AG09319 (cell line): ENCODE data around the gene TIAM2.

Experiments used
- DNase-seq: peaks from one replicate; pipeline ENCODE4 v3.0.0-alpha.2; 2010; ENCODE audit warnings: low read depth; ENCODE audit errors: extremely low read depth
- TF ChIP-seq, protein P1 (sequence below): IDR thresholded peaks from 2 replicates; pipeline ENCODE4 v1.5.1; 2011; ENCODE audit warnings: low read depth, mild to moderate bottlenecking, inconsistent platforms, low read length, moderate library complexity

Gene TIAM2

DNA sequence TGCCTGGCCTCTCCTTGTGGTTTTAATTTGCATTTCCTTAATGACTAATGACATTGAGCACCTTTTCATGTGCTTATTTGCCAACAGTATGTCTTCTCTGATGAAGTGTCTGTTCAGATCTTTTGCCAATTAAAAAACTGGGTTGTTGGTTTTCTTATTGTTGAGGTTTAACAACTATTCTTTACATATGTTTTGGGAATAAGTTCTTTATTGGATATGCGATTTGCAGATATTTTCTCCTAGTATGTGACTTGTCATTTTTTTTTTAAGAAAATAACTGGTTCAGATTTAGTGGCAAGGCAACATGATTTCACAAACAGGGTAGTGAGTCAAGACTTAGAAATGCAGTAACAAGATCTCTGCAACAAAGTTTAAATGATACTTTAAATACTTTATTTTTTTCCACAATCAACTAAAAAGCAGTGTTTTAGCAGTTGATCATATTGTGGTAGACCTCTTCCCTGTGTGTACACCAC is 67.8 kb downstream of the TIAM2 start:
- TF ChIP-seq, protein P1, sequence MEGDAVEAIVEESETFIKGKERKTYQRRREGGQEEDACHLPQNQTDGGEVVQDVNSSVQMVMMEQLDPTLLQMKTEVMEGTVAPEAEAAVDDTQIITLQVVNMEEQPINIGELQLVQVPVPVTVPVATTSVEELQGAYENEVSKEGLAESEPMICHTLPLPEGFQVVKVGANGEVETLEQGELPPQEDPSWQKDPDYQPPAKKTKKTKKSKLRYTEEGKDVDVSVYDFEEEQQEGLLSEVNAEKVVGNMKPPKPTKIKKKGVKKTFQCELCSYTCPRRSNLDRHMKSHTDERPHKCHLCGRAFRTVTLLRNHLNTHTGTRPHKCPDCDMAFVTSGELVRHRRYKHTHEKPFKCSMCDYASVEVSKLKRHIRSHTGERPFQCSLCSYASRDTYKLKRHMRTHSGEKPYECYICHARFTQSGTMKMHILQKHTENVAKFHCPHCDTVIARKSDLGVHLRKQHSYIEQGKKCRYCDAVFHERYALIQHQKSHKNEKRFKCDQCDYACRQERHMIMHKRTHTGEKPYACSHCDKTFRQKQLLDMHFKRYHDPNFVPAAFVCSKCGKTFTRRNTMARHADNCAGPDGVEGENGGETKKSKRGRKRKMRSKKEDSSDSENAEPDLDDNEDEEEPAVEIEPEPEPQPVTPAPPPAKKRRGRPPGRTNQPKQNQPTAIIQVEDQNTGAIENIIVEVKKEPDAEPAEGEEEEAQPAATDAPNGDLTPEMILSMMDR, result no peak
- peak; percentile 71 for DNase-seq

GRCh38 chr6:155064303-155064702 is 69.2 kb downstream of the TIAM2 start:
- DNase-seq, result no peak
- TF ChIP-seq, protein P1, result no peak

DNA sequence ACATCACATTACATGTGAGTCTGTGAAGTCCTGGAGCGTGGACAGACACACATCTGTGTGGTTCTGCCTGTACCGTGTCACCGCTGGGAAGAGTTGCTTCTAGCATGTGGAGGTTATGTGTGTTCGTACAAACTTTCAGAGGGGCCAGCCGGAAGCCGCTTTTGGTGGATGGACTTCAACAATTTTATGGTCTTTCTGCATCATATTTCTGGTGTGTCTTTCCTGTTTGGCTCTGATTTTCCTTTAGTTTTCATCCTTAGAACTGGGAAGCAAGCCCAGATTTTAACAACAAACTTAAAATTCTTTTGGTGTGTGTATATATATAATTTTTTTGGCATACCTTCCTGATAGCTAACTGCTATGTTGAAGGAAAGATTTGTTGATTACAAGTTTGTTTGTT is 71.2 kb downstream of the TIAM2 start:
- no peak for DNase-seq
- TF ChIP-seq, protein P1, result no peak

- DNase-seq, result no peak
- TF ChIP-seq, protein P1, result no peak
These were observed 72.0 kb downstream of the TIAM2 start for GRCh38 chr6:155066921-155067680.

DNA sequence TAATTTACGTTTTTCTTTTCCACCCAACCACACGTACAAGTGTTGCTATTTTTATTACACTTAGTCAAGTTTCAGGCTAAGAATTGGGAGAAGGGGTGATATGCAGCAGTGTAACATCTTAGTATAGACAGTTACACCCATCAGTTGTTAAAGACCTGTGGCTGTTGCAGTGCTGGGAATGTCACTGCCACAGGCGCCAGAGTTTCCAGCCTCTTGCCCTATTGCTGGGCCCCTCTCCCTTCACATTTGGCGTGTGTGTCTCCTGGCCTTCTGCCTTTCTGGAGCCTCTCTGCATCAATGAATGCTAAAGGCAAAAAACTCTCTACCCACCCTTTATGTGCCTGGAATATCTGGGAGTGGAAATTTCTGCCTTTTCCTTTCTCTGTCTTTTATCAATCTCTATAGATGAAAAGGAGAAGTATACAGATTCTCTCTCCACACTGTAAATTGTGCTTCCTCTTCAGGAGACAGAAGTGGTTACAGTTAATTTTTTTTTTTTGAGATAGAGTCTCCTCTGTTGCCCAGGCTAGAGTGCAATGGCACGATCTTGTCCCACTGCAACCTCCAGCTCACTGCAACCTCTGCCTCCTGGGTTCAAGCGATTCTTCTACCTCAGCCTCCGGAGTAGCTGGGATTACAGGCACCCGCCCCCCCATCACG is 73.0 kb downstream of the TIAM2 start:
- DNase-seq, result no peak
- TF ChIP-seq, protein P1, result no peak

DNA sequence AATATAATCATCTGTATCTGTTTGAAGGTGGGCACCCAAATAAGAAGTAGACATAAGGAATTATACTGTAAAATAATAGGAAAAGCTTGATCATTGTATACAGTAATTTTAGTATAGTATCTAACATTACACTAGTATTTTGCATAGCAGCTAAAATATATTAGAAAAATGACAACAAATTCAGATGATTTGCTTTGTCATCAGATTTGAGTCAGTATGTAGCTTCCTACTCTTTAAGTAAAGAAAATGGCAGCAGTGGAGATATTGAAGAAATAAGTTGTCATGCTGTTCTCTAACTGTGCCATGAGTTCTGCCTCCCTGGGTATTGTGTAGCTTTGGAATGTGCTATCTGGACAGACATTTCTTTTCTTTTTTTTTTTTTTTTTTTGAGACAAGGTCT is 74.4 kb downstream of the TIAM2 start:
- TF ChIP-seq, protein P1, result no peak
- DNase-seq, result no peak
